GM23248 (cell line): ENCODE measurements around the gene PKNOX2.

Source experiments
- EZH2 ChIP-seq: fragments of 200-600 bp; sonication (generic); IDR thresholded peaks from 2 replicates; pipeline ENCODE4 v1.6.1; 2018; ENCODE audit warnings: antibody characterized with exemption, mild to moderate bottlenecking; ENCODE audit not compliant: insufficient read depth, poor library complexity, severe bottlenecking
- EZH2phosphoT487 ChIP-seq: fragments of 200-600 bp; sonication (generic); IDR thresholded peaks from 2 replicates; pipeline ENCODE4 v1.6.1; 2018; ENCODE audit warnings: antibody characterized with exemption, moderate library complexity, mild to moderate bottlenecking, low read depth; ENCODE audit not compliant: insufficient read depth

DNA sequence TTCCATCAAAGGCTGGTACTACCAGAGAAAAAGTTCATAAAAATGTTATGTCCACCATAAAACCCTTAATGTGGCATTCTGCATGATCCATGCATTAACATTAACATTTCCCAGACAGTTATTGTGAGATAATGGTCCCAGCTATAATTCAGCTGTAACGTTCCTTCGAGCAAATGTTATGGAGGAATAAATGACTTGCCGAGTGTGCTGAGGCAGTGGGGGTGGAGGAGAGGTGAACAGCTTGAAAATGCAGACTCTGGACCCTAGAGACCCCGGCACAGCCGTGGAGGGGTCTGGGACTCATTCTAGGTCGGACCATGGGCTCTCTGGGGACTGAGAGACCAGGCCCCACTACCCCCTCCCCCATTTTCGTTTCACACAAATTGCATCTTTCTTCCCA lies 141.9 kb downstream of the PKNOX2 start:
- no peak for TF ChIP-seq EZH2
- no peak for TF ChIP-seq EZH2phosphoT487
